Calu3 (cell line): Measurements from ENCODE around the gene CELSR1. TPM values are rescaled to one million over a fixed set of nuclear protein-coding genes. Genes with fewer than 3 reads are reported as not detected.

Experiments used
- BruUV-seq: library from RNA; stranded (reverse); fragments of 400-500 nt; replicated peaks from 2 replicates; lab custom pipeline; 2021; lab: Mats Ljungman, UMichigan
- CTCF ChIA-PET: fragments of 300-600 bp; sonication (Branson Sonifier 250); formaldehyde crosslinking; loops from one replicate; lab custom pipeline; 2022; ENCODE audit warnings: antibody characterized with exemption; lab: Charles Lee
- DNase-seq: peaks from one replicate; pipeline ENCODE4 v3.0.0; 2022
- H3K27ac Mint-ChIP-seq: one replicate; pipeline ENCODE4 v1.8.0; 2022; ENCODE audit warnings: mixed read lengths; ENCODE audit not compliant: unreplicated experiment
- H3K27me3 Mint-ChIP-seq: one replicate; pipeline ENCODE4 v1.8.0; 2022; ENCODE audit warnings: mixed read lengths; ENCODE audit not compliant: unreplicated experiment
- H3K36me3 Mint-ChIP-seq: one replicate; pipeline ENCODE4 v1.8.0; 2022; ENCODE audit warnings: mild to moderate bottlenecking, moderate library complexity, mixed read lengths; ENCODE audit not compliant: insufficient read depth, unreplicated experiment
- H3K4me1 Mint-ChIP-seq: one replicate; pipeline ENCODE4 v1.8.0; 2022; ENCODE audit warnings: mild to moderate bottlenecking, low read depth, mixed read lengths; ENCODE audit not compliant: unreplicated experiment
- H3K4me3 Mint-ChIP-seq: one replicate; pipeline ENCODE4 v1.8.0; 2022; ENCODE audit warnings: mild to moderate bottlenecking, low read depth, moderate library complexity, mixed read lengths; ENCODE audit not compliant: unreplicated experiment
- H3K9me3 Mint-ChIP-seq: one replicate; pipeline ENCODE4 v1.8.0; 2022; ENCODE audit warnings: low read depth, mixed read lengths; ENCODE audit not compliant: unreplicated experiment
- intact Hi-C: fragments of 100-400 bp; cut with micrococcal nuclease; formaldehyde crosslinking; loops from one replicate; pipeline ENCODE4 v1.10.0; 2022; ENCODE audit not compliant: unreplicated experiment
- total RNA-seq: library from RNA; stranded (reverse); gene quantifications from 2 replicates; pipeline ENCODE4 v1.2.3, GENCODE V29; 2022
- TF ChIP-seq, protein P1 (sequence below): fragments of 200-600 bp; IDR thresholded peaks from one replicate; pipeline ENCODE4 v1.8.0; 2022; ENCODE audit warnings: antibody characterized with exemption; ENCODE audit not compliant: unreplicated experiment

Gene CELSR1
- total RNA-seq, 1 experiment from 2014 or later = 45.5 TPM

DNA sequence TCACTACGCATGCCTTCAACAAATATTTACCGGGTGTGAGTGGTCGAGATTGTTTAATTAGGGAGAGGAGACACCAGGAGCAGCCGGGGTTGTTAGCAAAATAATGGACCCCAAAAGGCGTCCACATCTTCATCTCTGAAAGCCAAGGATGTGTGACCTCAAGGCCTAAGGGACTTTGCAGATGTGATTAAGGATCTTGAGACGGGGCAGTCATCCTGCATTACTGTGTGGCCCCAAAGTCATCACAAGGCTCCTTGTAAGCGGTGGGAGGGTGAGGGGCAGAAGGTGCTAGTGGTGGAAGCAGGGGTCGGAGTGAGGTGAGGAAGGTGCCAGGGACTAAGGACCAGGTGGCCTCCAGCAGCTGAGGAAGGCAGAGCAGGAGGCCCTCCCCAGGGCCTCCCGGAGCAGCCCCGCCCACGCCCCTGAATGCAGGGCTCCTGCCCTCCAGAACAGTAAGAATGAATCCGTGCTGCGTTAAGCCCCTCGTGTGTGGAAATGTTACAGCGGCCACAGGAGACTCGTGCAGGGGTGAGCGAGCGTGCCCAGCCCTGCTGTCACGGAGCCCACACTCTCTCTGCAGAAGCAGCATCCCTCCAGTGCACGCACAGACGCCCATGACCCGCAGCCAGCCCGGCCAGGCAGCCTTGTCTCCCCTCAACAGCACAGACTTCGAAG, 83.5 kb downstream of the CELSR1 start:
- H3K9me3 Mint-ChIP-seq = no peaks in the 10 kb centered on the region
- H3K27ac Mint-ChIP-seq = no peak overlapping the region
- no peak overlapping the region for H3K4me3 Mint-ChIP-seq
- H3K27me3 Mint-ChIP-seq = peaks cover 7% of the 10 kb centered on the region
- CTCF ChIA-PET = no interaction called here
- H3K36me3 Mint-ChIP-seq = peaks cover 4% of the 10 kb centered on the region
- intact Hi-C loops = no loop called here
- no TSS peak for BruUV-seq
- TF ChIP-seq, protein P1, sequence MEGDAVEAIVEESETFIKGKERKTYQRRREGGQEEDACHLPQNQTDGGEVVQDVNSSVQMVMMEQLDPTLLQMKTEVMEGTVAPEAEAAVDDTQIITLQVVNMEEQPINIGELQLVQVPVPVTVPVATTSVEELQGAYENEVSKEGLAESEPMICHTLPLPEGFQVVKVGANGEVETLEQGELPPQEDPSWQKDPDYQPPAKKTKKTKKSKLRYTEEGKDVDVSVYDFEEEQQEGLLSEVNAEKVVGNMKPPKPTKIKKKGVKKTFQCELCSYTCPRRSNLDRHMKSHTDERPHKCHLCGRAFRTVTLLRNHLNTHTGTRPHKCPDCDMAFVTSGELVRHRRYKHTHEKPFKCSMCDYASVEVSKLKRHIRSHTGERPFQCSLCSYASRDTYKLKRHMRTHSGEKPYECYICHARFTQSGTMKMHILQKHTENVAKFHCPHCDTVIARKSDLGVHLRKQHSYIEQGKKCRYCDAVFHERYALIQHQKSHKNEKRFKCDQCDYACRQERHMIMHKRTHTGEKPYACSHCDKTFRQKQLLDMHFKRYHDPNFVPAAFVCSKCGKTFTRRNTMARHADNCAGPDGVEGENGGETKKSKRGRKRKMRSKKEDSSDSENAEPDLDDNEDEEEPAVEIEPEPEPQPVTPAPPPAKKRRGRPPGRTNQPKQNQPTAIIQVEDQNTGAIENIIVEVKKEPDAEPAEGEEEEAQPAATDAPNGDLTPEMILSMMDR = no peak
- H3K4me1 Mint-ChIP-seq = peaks cover 32% of the 10 kb centered on the region
- no peak for DNase-seq

DNA sequence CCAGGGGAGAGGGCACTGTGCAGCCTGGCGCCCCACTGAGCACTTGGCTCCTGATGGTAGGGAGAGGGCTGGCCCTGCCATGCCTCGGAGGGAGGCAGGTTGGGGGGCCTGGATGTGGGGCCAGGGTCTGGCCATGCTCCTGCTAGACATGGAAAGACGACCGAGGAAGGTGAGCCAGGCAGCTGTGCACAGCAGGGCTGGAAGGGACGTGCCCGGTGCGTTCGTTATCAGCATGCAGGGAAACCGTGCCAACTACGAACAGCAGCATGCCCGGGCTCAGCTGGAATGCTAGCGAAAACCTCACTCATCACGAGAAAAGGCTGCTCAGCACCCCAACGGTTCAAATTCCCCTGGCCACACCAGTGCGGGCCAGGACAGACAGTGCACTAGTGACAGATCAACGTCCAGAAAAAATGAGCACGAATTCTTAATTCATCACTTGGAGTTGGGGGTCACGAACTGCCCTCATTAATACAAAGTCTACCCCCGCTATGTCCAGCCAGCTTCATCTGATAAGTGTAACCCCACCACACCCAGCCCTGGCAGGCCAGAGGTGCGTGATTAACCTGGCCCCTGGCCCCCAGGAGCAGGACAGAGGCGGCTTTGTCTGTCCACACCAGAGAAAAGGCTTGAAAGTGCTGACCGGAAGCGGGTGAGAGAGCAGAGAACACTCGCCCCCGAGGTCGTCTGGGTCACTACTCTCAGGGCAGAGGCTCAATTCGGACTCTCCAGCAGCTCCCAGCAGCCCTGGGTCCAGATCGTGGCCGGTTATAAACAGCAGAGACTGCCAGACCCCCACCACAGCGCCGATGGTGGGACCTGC, 84.2 kb downstream of the CELSR1 start:
- CTCF ChIA-PET = no interaction called here
- TF ChIP-seq, protein P1 = no peak
- H3K36me3 Mint-ChIP-seq = peaks cover 5% of the 10 kb centered on the region
- no peak for DNase-seq
- no peak overlapping the region for H3K4me3 Mint-ChIP-seq
- H3K27ac Mint-ChIP-seq = no peak overlapping the region
- peaks cover 13% of the 10 kb centered on the region for H3K27me3 Mint-ChIP-seq
- H3K9me3 Mint-ChIP-seq = no peaks in the 10 kb centered on the region
- intact Hi-C loops = no loop called here
- BruUV-seq = no TSS peak
- peaks cover 39% of the 10 kb centered on the region for H3K4me1 Mint-ChIP-seq

DNA sequence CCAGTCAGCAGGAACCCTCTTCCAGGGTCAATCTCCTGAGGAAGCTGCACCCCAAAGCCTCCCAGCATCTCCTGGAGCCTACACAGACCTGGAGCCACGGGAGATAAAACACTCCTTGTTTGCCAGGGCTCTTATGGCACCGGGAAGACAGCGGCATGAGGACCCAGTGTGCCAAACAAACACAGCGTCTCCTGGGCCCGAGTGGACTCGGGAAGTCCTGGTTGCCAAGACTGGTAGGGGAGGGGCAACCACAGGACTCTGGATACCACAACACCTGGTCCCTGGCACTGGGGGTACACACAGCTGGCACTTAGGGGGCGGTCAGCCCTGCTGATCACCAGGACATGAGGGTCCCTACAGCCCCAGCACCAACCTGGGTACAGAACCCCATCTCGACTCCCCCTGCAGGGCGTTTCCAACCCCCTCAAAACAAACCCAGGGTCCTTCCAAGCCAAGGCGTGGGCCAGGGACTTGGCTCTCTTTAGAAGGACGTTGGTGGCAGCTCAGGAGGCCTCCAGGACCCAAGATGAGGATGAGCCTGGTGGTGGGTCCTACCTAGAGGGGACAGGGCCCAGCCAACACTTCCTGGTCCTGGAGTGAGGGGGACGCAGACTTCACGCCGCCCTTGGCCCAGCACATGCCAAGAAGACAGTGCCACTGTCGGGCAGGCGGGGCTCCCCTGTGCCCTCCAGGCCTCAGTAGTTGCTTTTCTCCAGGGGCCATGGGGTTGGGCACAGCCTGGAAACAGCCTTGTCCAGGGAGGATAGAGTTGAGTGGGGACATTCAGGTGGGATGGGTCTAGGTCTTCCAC, 85.0 kb downstream of the CELSR1 start:
- peaks cover 13% of the 10 kb centered on the region for H3K27me3 Mint-ChIP-seq
- H3K4me1 Mint-ChIP-seq = peaks cover 42% of the 10 kb centered on the region
- TF ChIP-seq, protein P1 = no peak
- no peak for DNase-seq
- CTCF ChIA-PET = no interaction called here
- BruUV-seq = no TSS peak
- peaks cover 5% of the 10 kb centered on the region for H3K36me3 Mint-ChIP-seq
- no peak overlapping the region for H3K27ac Mint-ChIP-seq
- intact Hi-C loops = no loop called here
- H3K4me3 Mint-ChIP-seq = no peak overlapping the region
- H3K9me3 Mint-ChIP-seq = no peaks in the 10 kb centered on the region

DNA sequence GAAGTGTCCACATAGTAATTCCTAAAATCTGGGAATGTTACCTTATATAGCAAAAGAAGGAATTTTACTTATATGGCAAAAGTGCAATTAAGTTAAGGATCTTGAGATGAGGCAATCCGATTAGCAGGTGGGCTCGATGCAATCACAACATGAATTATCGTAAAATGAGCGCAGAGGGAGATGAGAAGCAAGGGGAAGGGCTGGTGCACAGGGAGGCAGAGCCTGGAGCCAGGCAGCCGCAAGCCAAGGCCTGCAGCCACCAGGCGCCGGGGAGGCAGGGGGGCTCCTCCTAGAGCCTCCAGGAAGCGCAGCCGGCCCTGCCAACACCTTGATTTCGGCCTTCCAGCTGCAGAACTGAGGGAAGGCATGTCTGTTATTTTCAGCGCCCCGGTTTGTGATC, 85.7 kb downstream of the CELSR1 start:
- H3K4me3 Mint-ChIP-seq = no peak overlapping the region
- no peak overlapping the region for H3K27ac Mint-ChIP-seq
- TF ChIP-seq, protein P1 = no peak
- no TSS peak for BruUV-seq
- H3K36me3 Mint-ChIP-seq = peaks cover 5% of the 10 kb centered on the region
- no peaks in the 10 kb centered on the region for H3K9me3 Mint-ChIP-seq
- H3K4me1 Mint-ChIP-seq = peaks cover 42% of the 10 kb centered on the region
- CTCF ChIA-PET = no interaction called here
- peaks cover 13% of the 10 kb centered on the region for H3K27me3 Mint-ChIP-seq
- DNase-seq = no peak
- intact Hi-C loops = no loop called here
